HEK293 (cell line): ENCODE measurements around the gene ATP5F1D.

Experiments
- INSM2 ChIP-seq: fragments of 450-650 bp; formaldehyde crosslinking; IDR thresholded peaks from 2 replicates; pipeline ENCODE4 v1.5.1; 2016; ENCODE audit warnings: missing biosample characterization, missing genetic modification characterization
- KLF1 ChIP-seq: fragments of 450-650 bp; formaldehyde crosslinking; IDR thresholded peaks from 2 replicates; pipeline ENCODE4 v1.5.1; 2016; ENCODE audit warnings: missing biosample characterization, missing genetic modification characterization
- KLF10 ChIP-seq: fragments of 450-650 bp; IDR thresholded peaks from 2 replicates; pipeline ENCODE4 v1.5.1; 2018; ENCODE audit warnings: missing biosample characterization, mild to moderate bottlenecking, missing genetic modification characterization
- KLF16 ChIP-seq: fragments of 450-650 bp; formaldehyde crosslinking; IDR thresholded peaks from 2 replicates; pipeline ENCODE4 v1.5.1; 2017; ENCODE audit warnings: missing biosample characterization, missing genetic modification characterization
- KLF17 ChIP-seq: fragments of 450-650 bp; formaldehyde crosslinking; IDR thresholded peaks from 2 replicates; pipeline ENCODE4 v1.5.1; 2016; ENCODE audit warnings: missing biosample characterization, missing genetic modification characterization
- PBX3 ChIP-seq: sonication (generic); formaldehyde crosslinking; IDR thresholded peaks from 2 replicates; pipeline ENCODE4 v1.8.1; 2022; ENCODE audit warnings: mild to moderate bottlenecking, moderate library complexity, missing genetic modification reagents
- SP2 ChIP-seq: fragments of 450-650 bp; formaldehyde crosslinking; IDR thresholded peaks from 2 replicates; pipeline ENCODE4 v1.5.1; 2016; ENCODE audit warnings: missing biosample characterization, missing genetic modification characterization
- SP3 ChIP-seq: fragments of 450-650 bp; formaldehyde crosslinking; IDR thresholded peaks from 2 replicates; pipeline ENCODE4 v1.5.1; 2016; ENCODE audit warnings: missing biosample characterization, missing genetic modification characterization
- ZBTB6 ChIP-seq: fragments of 450-650 bp; formaldehyde crosslinking; IDR thresholded peaks from 2 replicates; pipeline ENCODE4 v1.5.1; 2017; ENCODE audit warnings: missing biosample characterization, missing genetic modification characterization
- ZNF133 ChIP-seq: fragments of 450-650 bp; formaldehyde crosslinking; IDR thresholded peaks from 2 replicates; pipeline ENCODE4 v1.5.1; 2016; ENCODE audit warnings: missing biosample characterization, missing genetic modification characterization
- ZNF155 ChIP-seq: fragments of 450-650 bp; formaldehyde crosslinking; IDR thresholded peaks from 2 replicates; pipeline ENCODE4 v1.5.1; 2016; ENCODE audit warnings: missing biosample characterization, missing genetic modification characterization
- ZNF169 ChIP-seq: fragments of 450-650 bp; formaldehyde crosslinking; IDR thresholded peaks from 2 replicates; pipeline ENCODE4 v1.5.1; 2016; ENCODE audit warnings: missing biosample characterization, missing genetic modification characterization
- ZNF221 ChIP-seq: fragments of 450-650 bp; formaldehyde crosslinking; IDR thresholded peaks from 2 replicates; pipeline ENCODE4 v1.5.1; 2017; ENCODE audit warnings: missing biosample characterization, missing genetic modification characterization, borderline replicate concordance
- ZNF239 ChIP-seq: fragments of 450-650 bp; formaldehyde crosslinking; IDR thresholded peaks from 2 replicates; pipeline ENCODE4 v1.5.1; 2016; ENCODE audit warnings: missing biosample characterization, missing genetic modification characterization
- ZNF37A ChIP-seq: fragments of 450-650 bp; IDR thresholded peaks from 2 replicates; pipeline ENCODE4 v1.5.1; 2018; ENCODE audit warnings: missing biosample characterization, missing genetic modification characterization
- ZNF404 ChIP-seq: fragments of 450-650 bp; formaldehyde crosslinking; IDR thresholded peaks from 2 replicates; pipeline ENCODE4 v1.5.1; 2017; ENCODE audit warnings: missing biosample characterization, missing genetic modification characterization
- ZNF488 ChIP-seq: fragments of 450-650 bp; formaldehyde crosslinking; IDR thresholded peaks from 2 replicates; pipeline ENCODE4 v1.5.1; 2016; ENCODE audit warnings: missing biosample characterization, missing genetic modification characterization
- ZNF558 ChIP-seq: fragments of 450-650 bp; formaldehyde crosslinking; IDR thresholded peaks from 2 replicates; pipeline ENCODE4 v1.5.1; 2016; ENCODE audit warnings: missing biosample characterization, missing genetic modification characterization
- ZNF629 ChIP-seq: fragments of 450-650 bp; formaldehyde crosslinking; IDR thresholded peaks from 2 replicates; pipeline ENCODE4 v1.5.1; 2017; ENCODE audit warnings: missing biosample characterization, missing genetic modification characterization
- ZNF639 ChIP-seq: fragments of 450-650 bp; formaldehyde crosslinking; IDR thresholded peaks from 2 replicates; pipeline ENCODE4 v1.5.1; 2016; ENCODE audit warnings: missing biosample characterization, missing genetic modification characterization
- ZNF660 ChIP-seq: fragments of 450-650 bp; IDR thresholded peaks from 2 replicates; pipeline ENCODE4 v1.5.1; 2018; ENCODE audit warnings: missing biosample characterization, mild to moderate bottlenecking, missing genetic modification characterization
- ZNF830 ChIP-seq: fragments of 450-650 bp; IDR thresholded peaks from 2 replicates; pipeline ENCODE4 v1.5.0; 2018; ENCODE audit warnings: missing biosample characterization, missing genetic modification characterization, low read depth, mild to moderate bottlenecking, moderate library complexity

ATP5F1D gene

GRCh38 chr19:1269065-1269477 is 27.5 kb downstream of the ATP5F1D start, which contains the start of gene CIRBP (continued):
- TF ChIP-seq ZNF239 (tag by site-specific recombination) = no peak
- TF ChIP-seq ZNF558 = no peak
- TF ChIP-seq KLF16 (tag by site-specific recombination) = peak; percentile 81; the same call in 1 of the 2 replicates
- 0 out of 2 replicates have a peak, but pooled peaks have one; percentile 3 for TF ChIP-seq ZNF629 (tag by site-specific recombination)
- TF ChIP-seq ZNF155 (tag by site-specific recombination) = no peak
- no peak for TF ChIP-seq ZBTB6 (tag by site-specific recombination)
- TF ChIP-seq ZNF169 (tag by site-specific recombination) = no peak
- peak; percentile 64 for TF ChIP-seq KLF10 (tag by site-specific recombination)
- peak; percentile 80 for TF ChIP-seq KLF1
- no peak for TF ChIP-seq INSM2
- peak; percentile 98 for TF ChIP-seq SP2
- TF ChIP-seq ZNF221 = no peak
- TF ChIP-seq PBX3 (CRISPR knock-in tag) = peak; percentile 18; the same call in 1 of the 2 replicates
- no peak for TF ChIP-seq ZNF639
- no peak for TF ChIP-seq ZNF488 (tag by site-specific recombination)
- TF ChIP-seq ZNF660 (tag by site-specific recombination) = peak; percentile 97; the same call in 1 of the 2 replicates
- no peak for TF ChIP-seq ZNF37A (tag by site-specific recombination)
- no peak for TF ChIP-seq ZNF830 (tag by site-specific recombination)
- TF ChIP-seq ZNF404 (tag by site-specific recombination) = no peak
- TF ChIP-seq KLF17 (tag by site-specific recombination) = peak; percentile 19; the same call in 1 of the 2 replicates
- peak; percentile 95 for TF ChIP-seq SP3 (tag by site-specific recombination)
- no peak for TF ChIP-seq ZNF133 (tag by site-specific recombination)
